Limb (tissue), 2 donors: ENCODE data around the gene LRRC1.
"Not testable (repeated sequence)": the region's sequence is repeated elsewhere in the genome, so short reads cannot be mapped to it uniquely, and the experiment has no call there.

Experiments used
- DNase-seq, 2 donors: peaks; one replicate each; pipeline ENCODE4 v3.0.0-alpha.2; 2016; ENCODE audit errors: extremely low spot score in 2 of 2

LRRC1 gene

GRCh38 chr6:53794720-53795339 lies at the start of gene LRRC1:
Gene LRRC1, plus strand, starts transcription at chr6:53795005. Its CDS starts 252 bp downstream, at chr6:53795257.
- DNase-seq: peak; percentile 87 to 98

GRCh38 chr6:53746442-53747103 lies 48.2 kb upstream of the LRRC1 start:
- no peak for DNase-seq

DNA sequence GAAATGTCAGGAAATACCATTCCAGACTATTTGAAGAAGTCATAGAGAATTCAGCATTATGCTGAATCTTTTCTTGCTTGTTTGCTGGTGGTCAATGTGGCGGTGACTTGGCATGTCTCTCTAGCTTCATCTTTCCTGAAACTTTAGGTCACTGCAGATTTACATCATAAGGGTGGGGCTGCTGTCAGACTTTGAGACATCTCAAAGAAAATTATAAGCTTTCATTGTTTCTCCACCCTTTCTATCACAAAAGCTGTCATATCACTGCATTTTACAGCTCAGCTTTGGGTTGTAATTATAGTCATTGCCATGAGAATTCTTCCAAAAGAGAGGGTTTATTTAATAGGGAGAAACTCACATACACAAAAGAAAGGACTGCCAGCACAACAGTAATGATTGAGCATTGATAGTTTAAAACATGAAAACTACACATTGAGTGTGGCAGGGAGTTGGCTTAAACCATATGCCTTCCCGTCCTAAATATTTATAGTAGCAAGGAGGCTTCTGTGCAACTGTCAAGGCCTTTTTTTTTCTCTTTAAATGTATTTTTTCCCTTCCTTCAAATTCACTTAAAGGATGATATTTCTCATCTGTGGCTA lies 44.7 kb upstream of the LRRC1 start:
- no peak for DNase-seq

DNA sequence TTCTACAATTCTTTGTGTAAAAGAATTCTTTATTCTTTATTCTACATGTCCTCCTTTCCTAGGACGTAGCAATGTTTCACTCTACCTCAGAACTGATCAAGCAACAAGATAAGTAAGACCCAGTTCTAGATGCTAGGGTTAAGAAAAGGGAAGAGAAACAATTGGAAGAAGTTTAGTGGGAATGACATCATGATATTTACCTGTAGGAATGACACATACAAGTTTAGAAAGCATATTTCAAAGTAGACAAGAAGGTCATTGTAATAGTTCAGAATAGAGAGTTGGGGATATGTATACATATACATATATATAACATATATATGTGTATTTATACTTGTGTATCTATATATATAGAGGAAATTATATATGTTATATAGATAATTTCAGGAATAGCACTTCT lies 43.4 kb upstream of the LRRC1 start:
- no peak for DNase-seq

DNA sequence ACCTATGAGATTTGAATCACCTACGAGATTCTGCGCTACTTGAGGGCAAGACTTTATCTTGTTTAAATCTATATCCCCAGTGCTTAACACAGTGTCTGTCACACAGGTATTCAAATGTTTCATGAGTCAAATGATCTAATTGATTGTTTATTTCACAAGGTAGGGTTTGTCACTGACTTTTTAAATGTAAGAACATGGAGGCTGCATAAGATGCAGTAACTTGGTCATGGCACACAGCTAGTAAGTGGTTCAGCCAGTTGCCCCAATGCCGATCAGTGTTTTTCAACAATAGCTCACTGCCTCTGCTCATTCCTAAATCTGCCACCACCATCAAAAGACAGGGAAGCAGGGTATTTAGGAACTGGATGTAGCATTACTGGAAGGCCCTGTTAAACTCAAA lies 42.4 kb upstream of the LRRC1 start:
- no peak for DNase-seq

- DNase-seq: no peak
Observed at GRCh38 chr6:53752856-53753255, 41.9 kb upstream of the LRRC1 start.

- DNase-seq: no peak
Observed at GRCh38 chr6:53754330-53754729, 40.5 kb upstream of the LRRC1 start.

DNA sequence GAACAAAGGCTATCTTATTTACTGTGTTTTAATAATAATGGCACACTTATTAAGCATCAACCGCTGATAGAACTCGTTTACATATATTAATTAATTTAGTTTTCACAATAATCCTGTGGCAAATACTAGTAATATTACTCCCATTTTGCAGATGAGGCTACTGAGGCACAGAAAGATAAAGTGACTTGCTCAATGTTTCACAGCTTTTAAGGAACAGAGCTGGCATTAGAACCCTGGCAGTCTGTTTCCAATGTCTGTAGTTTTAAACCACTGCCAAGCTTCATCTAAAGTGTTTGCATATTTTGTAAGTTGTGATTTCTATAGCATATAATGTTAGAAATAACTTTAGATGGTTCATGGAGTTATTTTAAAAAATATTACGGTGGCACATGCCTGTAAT lies 38.4 kb upstream of the LRRC1 start:
- no peak for DNase-seq

- DNase-seq: no peak
Observed at GRCh38 chr6:53758496-53758895, 36.3 kb upstream of the LRRC1 start.

DNA sequence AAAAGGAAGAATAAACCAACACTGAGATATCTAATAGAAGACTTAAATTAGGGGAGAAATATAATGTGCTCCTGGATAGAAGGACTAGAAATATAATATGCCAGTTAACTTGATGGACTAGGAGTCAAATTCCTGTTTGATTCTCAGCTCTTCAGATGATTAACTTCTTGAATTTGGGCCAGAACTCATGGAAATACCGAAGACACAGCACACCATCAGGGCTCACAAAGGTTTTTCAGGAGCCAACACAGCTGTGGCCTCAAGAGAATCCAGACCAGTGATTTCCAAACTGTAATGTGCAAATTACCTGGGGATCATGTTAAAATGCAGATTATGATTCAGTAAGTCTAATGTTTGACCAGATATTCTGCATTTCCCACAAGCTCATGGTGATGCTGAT lies 33.8 kb upstream of the LRRC1 start:
- DNase-seq: no peak

DNA sequence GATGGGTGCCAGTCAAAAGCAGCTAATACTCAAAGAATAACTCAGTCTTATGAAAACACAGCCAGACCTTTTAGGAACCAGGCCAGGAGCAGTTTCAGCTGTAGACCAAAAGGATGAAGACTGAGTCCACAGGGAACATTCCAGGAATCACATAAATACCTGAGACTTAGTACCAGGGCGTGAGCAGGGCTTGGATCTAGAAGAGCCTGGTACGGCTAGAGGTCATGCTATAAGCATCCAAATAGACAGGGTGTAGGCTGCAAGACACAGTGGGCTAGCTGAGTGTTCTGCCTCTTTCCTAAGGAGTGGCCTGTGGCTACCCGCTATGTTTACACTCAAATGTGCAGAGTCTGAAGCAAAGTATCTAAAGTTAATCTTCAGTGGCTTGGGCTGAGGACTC lies 29.5 kb upstream of the LRRC1 start:
- DNase-seq: no peak

GRCh38 chr6:53766930-53767329 lies 27.9 kb upstream of the LRRC1 start:
- DNase-seq: no peak

GRCh38 chr6:53767941-53768340 lies 26.9 kb upstream of the LRRC1 start:
- no peak for DNase-seq

GRCh38 chr6:53768636-53769035 lies 26.2 kb upstream of the LRRC1 start:
- no peak for DNase-seq

DNA sequence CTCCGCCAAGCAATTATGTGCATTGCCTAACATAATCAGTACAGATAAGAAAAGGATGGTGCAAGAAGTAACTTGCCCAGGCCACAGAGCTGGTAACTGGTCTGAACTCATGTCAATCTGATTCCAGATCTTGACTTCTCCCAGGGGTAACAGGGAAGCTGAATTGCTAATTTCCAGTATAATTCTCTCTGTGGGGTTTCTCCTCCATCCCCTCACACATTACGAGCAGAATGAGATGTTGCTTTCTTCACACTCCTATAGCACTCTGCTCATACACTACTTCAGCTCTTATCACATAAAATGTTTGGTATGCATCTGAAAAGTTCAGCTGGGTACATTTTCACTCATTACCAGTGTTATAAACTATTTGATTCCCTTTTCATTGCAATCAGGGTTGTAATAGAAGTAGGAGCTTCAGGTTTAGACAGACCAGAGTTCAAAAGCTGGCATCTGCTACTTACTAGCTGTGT lies 24.0 kb upstream of the LRRC1 start:
- no peak for DNase-seq

DNA sequence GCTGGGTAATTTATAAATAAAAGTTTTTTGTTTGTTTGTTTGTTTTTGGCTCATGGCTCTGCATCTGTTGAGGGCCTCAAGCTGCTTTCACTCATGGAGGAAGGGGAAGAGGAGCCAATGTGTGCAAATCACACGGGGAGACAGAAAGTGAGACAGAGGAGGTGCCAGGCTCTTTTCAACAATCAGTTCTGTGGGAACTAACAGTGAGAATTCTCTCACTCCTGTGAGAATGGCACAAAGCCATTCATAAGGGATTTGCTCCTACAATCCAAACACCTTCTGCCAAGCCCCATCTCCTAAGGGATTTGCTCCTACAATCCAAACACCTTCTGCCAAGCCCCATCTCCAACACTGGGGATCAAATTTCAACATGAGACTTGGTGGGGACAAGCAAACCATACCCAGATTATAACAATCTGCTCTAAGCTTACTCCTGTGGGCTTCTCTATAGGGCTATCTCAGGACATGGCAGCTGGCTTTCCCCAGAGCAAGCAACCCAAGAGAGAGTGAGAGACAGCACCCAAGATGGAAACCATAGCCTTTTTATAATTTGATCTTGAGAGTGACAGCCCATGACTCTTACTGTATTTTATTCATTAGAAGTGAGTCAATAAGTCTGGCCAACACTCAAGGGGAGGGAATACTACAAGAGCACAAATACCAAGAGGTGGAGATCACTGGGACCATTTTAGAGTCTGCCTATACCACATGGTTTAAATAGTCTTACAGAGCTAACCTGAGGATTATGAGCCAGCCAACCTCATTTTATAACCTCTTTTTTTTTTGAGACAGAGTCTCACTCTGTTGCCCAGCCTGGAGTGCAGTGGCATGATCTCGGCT lies 22.8 kb upstream of the LRRC1 start:
- no peak for DNase-seq

DNA sequence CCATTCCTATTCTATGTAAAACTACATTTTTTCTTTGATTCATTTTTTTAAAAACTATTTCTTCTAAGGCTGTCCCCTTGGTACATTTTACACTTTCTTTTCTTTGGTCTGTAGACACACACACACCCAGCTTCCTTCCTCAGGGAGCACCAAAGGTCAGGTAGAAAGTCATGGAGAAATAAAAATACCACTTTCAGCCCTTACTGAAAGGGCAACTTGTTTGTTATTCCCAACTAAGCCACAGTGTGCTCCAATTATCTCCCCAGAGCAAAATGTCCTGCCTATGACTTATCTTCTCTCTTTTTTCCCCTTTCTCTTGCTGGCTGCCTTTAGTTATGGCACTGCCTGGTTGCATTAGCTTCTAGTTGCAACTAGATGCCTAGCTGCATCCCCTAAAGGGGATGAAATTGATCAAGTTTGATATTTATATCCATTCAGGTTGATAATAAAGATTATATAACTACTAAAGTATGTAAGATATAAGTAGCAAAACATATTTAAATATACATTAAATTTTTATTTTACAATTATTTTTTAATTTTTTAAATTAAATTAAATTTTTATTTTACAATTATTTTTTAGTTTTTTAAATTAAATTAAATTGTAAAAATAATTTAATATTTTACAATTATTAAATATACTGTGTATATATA lies 21.6 kb upstream of the LRRC1 start:
- DNase-seq: no peak

GRCh38 chr6:53776152-53776551 lies 18.7 kb upstream of the LRRC1 start:
- DNase-seq: not testable (repeated sequence)

- not testable (repeated sequence) for DNase-seq
Observed at GRCh38 chr6:53784991-53785390, 9.8 kb upstream of the LRRC1 start.

DNA sequence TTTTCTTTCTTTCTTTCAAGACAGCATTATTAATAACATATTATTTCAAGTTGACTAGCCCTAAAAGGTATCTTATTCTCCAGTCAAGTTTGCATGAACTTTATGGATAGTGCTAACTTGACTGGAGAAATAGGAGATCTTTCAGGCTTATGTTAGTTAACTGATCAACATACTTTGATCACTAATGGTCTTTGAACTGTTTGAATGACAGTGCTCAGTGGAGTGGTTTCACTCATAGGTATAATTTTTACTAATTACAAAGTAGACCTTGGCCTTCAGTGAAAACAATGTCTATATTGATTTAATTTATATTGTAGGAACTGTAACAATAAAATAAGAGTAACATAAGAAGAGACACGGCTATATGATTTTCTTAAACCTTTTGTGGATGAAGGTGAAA lies 8.0 kb upstream of the LRRC1 start:
- DNase-seq: no peak

- no peak for DNase-seq
Observed at GRCh38 chr6:53790886-53791285, 3.9 kb upstream of the LRRC1 start.

DNA sequence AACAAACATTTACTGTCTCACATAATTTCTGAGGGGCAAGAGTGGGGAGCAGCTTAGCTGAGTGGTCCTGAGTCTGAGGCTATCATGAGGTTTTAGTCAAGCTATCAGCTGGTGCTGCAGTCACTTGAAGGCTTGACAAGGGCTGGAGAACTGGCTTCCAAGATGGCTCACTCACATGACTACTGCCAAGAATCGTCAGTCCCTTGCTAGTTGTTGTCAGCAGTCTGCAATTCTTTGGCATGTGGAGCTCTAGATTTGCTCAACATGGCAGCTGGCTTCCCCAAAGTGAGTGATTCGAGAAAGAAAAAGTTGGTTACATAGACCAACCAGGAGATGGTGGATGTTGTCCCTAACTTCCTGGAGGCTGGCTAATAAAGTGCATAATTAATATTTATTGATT lies 2.8 kb upstream of the LRRC1 start:
- DNase-seq: no peak
